Islet of Langerhans (tissue), 1 donor: ENCODE results near the gene FHIT.

ENCODE experiments used
- FAIRE-seq: peaks from one replicate; lab custom pipeline; 2011; peaks lifted over from hg19 to GRCh38; lab: Jason Lieb, UNC

The FHIT gene

DNA sequence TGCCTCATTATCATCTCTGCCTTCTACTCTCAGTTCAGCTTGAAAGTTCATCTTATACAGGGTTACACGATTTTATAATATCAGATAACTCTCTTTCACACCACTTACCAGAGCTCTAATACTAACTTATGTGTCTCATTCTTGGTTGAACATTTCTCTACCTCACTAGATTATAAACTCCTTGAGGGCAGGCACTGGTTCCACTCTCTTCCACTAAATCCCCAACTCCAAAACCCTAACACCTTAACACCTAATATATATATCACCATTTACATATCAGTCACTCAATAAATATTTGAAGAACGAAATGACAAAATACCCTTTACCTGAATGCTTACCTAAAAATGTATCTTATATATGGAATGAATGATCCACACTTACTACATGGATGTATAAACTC, 977.2 kb downstream of the FHIT start:
- no peak for FAIRE-seq

- no peak for FAIRE-seq
Observed at GRCh38 chr3:60269829-60270266, 981.4 kb downstream of the FHIT start.

GRCh38 chr3:60269377-60269776, 981.9 kb downstream of the FHIT start:
- no peak for FAIRE-seq

DNA sequence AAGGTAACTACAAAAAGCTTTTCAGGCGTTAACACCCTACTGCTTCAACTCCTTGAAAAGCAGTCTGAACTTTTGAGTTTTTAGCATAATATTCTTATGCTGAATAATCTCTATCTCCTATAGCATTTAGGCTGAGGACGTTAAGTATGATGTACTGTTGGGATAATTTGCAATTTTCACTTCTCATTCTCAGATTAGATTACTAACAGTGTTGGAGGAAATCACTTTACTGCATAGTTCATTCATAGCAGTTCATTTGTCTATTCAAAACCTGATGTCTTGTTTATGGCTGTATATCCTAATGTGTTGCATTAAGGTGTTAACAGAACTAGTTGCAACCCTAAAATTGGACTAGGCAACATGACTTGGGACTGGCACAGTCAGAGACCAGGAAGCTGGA, 983.1 kb downstream of the FHIT start:
- no peak for FAIRE-seq

DNA sequence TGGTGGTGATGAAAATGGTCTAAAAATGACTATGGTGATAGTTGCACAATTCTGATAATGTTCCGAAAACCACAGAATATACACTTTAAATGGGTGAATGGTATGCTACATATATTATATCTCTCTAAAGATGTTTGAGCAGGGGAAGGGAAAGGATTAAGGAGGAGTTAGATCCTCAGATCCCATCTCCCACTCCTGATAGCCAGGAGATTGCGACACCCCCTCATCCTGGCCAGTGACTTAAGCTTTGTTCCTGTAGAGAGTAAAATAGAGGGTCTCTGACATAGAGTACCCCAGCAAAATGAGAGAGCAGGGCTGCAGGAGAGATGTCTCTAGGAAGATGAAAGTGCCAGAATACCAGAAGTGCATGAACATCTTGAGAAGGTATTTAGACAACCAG, 984.8 kb downstream of the FHIT start:
- no peak for FAIRE-seq

- FAIRE-seq: no peak
Observed at GRCh38 chr3:60263191-60263590, 988.1 kb downstream of the FHIT start.

GRCh38 chr3:60262546-60262945, 988.7 kb downstream of the FHIT start:
- no peak for FAIRE-seq

GRCh38 chr3:60260546-60260945, 990.7 kb downstream of the FHIT start:
- no peak for FAIRE-seq

DNA sequence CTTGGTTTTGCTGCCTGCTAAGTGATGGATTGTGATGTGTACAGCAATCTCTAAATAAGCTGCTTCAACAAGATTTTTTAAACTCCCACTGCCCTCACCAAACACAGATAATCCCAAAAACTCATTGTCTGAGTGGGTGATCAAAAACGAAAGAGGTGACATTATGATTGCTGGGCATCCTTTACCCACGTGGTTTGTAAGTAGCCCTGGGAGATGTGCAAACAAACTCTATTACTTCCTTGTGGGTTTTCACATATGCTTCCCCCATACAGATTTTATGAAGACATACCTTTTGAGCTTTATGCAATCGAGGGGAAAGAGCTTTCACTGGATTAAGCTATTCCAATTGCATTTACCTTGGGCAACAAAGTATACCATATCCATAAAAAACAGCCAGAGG, 1000.4 kb downstream of the FHIT start:
- FAIRE-seq: no peak

- FAIRE-seq: no peak
Observed at GRCh38 chr3:60250206-60250605, 1001.0 kb downstream of the FHIT start.

DNA sequence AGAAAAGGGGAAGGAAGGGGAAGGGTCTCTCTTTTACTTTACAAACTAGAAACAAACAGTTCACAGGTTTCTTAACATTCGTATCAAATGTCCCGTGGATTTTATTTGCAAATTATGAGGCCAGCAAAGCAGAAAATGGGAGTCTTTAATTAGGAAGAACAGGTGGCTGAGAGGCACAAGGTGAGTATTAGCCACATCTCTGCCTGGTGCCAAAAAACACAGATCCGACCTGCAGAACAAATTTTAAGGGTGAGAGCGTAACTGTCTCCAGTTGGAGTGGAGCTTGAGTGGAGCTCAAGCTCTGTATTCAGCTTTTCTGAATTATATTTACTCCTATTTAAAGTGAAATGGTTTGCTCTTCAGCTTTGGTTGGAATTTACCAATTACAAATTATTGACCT, 1004.9 kb downstream of the FHIT start:
- no peak for FAIRE-seq

- no peak for FAIRE-seq
Observed at GRCh38 chr3:60243456-60243855, 1007.8 kb downstream of the FHIT start.

GRCh38 chr3:60240492-60240891, 1010.8 kb downstream of the FHIT start:
- FAIRE-seq: peak; percentile 94

GRCh38 chr3:60238550-60238949, 1012.7 kb downstream of the FHIT start:
- FAIRE-seq: no peak

- no peak for FAIRE-seq
Observed at GRCh38 chr3:60229502-60229901, 1021.8 kb downstream of the FHIT start.

DNA sequence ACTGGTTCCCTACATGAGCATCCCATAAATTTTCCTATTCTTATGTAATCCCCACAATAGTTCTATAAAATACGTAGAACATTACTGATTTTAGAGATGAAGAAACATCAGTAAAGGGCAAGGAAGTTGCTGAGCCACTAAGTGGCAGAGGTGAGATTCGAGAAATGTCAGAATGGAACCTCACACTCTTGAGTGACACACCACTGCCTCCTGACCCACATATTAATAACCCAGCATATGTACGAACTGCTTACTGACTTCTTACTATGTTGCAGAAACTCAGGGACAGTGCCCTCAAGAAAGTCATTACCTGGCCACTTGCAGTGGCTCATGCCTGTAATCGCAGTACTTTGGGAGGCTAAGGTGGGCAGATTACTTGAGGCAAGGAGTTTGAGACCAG, 1022.4 kb downstream of the FHIT start:
- no peak for FAIRE-seq

- FAIRE-seq: no peak
Observed at GRCh38 chr3:60226912-60227311, 1024.3 kb downstream of the FHIT start.

- FAIRE-seq: no peak
Observed at GRCh38 chr3:60225848-60226247, 1025.4 kb downstream of the FHIT start.

DNA sequence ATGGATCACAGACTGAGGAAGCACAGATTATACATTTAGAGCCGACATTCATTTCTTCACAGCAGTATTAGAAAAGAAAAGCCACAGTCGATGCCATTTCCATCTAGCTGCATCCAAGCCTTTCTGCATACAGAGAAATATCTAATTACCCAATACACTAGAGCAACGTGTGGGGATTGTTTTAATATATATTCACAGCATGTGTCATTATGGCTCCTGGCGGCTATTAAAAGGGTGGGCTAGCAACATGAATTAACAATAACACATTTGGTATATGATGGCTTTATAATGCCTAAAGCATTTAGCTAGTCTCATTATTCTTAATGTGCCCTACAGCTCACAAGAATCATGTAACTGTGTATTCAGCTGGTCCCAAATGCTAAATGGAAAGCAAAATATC, 1030.5 kb downstream of the FHIT start:
- FAIRE-seq: no peak

GRCh38 chr3:60219501-60219900, 1031.8 kb downstream of the FHIT start:
- no peak for FAIRE-seq

DNA sequence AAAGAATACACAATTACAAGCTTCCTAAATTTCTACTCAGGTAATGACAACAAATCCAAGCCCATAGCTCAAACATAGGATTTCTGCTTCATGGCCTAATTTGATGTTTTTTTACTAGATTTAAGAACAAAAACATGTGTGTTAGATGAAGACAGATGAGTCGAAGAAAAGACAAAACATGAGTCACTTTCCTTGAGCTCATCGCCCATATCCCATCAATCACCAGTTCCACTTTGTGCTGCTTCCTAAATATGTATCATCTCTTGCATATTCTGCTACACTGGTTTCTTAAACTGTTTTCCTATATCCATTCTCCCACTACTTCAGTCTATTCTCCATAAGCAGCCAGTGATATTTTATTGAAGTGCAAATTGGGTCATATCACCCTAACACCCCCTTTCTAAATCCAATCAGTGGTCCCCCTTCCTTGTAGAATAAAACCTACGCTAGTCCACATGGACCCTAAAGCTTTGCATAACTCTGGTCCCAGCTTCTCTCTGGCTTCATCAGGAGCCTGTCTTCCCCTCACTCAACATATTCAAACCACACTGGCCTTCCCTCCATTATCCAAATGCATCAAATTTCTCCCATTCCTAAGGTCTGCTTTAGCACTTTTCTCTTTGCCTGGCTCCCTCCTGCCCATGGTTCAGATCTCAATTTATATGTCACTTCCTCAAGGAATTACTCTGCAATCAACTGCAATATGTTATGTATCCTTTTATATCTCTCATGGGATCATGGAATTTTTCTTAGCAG, 1033.9 kb downstream of the FHIT start:
- no peak for FAIRE-seq

DNA sequence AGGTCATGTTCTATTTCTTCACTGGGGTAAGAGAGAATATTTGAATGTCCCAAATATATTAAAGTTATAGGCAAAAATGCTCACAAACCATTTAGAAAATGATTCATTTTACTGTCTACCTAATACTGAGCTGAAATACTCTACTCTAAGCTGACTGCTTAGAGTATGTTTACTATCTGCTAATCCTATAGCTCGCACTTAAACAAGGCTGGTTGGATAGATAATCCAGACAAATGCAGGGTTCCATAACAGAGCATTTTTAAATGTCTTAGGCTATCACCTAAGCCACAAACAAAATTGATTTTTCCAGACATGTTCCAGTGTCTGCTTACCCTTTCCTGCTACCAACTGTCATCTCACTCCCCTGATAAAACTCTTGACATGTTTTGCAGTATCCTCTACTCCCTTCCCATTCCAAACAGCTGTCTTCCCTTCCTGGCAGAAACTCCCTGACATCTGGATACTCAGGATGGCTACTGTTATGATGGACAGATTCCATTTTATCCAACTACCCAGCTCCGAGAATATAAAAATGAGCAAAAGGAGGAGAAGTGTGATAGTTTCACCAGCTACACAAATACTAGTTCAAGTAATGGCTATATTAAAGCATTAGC, 1034.7 kb downstream of the FHIT start:
- no peak for FAIRE-seq

DNA sequence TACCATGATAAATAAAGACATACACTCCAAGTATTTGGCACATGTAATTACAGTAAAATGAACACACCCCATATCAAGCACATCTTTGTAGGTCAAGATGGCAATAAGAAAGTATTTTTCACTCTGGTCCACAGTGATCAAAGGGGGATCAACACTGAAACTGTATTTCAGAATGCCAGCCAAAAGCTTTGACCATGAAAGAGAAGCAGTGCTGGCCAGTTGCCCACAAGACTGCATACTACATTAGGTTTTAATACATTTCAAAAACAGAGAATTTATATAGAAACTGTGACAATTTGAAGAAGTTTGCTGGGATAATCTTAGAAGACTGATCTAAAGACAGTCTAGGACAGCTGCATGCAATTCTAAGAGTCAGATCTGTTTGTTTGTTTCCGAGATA, 1035.3 kb downstream of the FHIT start:
- no peak for FAIRE-seq

DNA sequence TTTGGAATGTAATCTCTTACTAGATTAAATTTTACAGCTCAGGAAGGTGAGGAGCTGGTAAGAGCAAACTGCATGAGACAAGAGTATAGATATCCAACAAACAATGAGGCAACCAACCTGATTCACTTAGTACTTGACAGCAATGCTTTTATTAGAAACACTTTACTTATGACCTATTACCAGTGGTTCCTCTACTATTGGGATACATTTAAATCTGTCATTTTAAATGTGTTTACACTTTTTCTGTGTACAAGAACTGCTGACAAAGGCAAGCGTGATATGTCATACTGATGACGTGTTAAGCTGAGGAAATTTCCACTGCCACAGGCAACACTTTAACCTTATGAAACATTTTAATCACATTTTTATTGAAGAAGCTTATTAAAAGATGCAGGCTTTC, 1043.3 kb downstream of the FHIT start:
- FAIRE-seq: peak; percentile 99
